Middle frontal gyrus (tissue), 1 donor: ENCODE results near the gene CRYZL1.

Experiments used
- DNase-seq: peaks from one replicate; pipeline ENCODE4 v3.0.0-alpha.2; 2015; ENCODE audit warnings: low spot score; ENCODE audit errors: extremely low spot score

The CRYZL1 gene

GRCh38 chr21:33566514-33566913 is 75.0 kb downstream of the CRYZL1 start:
- no peak for DNase-seq

- no peak for DNase-seq
These were observed 79.2 kb downstream of the CRYZL1 start for GRCh38 chr21:33562389-33562788.

GRCh38 chr21:33561373-33561772 is 80.2 kb downstream of the CRYZL1 start:
- DNase-seq = no peak

- DNase-seq = no peak
These were observed 80.6 kb downstream of the CRYZL1 start for GRCh38 chr21:33560965-33561364.

GRCh38 chr21:33559813-33560212 is 81.7 kb downstream of the CRYZL1 start:
- DNase-seq = no peak

- no peak for DNase-seq
These were observed 82.6 kb downstream of the CRYZL1 start for GRCh38 chr21:33558777-33559421.

- DNase-seq = no peak
These were observed 84.1 kb downstream of the CRYZL1 start for GRCh38 chr21:33557447-33557846.

GRCh38 chr21:33554982-33555344 is 86.6 kb downstream of the CRYZL1 start:
- no peak for DNase-seq

- DNase-seq = no peak
These were observed 87.1 kb downstream of the CRYZL1 start for GRCh38 chr21:33554236-33554981.

- no peak for DNase-seq
These were observed 88.4 kb downstream of the CRYZL1 start for GRCh38 chr21:33552999-33553598.

- DNase-seq = no peak
These were observed 89.2 kb downstream of the CRYZL1 start for GRCh38 chr21:33552093-33552998.

- DNase-seq = no peak
These were observed 89.9 kb downstream of the CRYZL1 start for GRCh38 chr21:33551664-33552063.

- DNase-seq = no peak
These were observed 90.5 kb downstream of the CRYZL1 start for GRCh38 chr21:33550772-33551660.

GRCh38 chr21:33549848-33550771 is 91.4 kb downstream of the CRYZL1 start:
- no peak for DNase-seq

GRCh38 chr21:33546086-33546485 is 95.5 kb downstream of the CRYZL1 start:
- no peak for DNase-seq

- no peak for DNase-seq
These were observed 96.9 kb downstream of the CRYZL1 start for GRCh38 chr21:33544451-33545195.

GRCh38 chr21:33543505-33544129 is 97.9 kb downstream of the CRYZL1 start:
- DNase-seq = peak; percentile 14
